GM12878 (cell line): ENCODE results near the gene GRK5. TPM values are rescaled to one million over a fixed set of nuclear protein-coding genes. Genes with fewer than 3 reads are reported as not detected.

Experiments used
- ATF3 ChIP-seq: IDR thresholded peaks from 2 replicates; pipeline ENCODE4 v1.6.1; 2011; ENCODE audit warnings: low read depth, mild to moderate bottlenecking, low read length, moderate library complexity, borderline replicate concordance; ENCODE audit errors: extremely low read depth
- BCL11A ChIP-seq: IDR thresholded peaks from 2 replicates; pipeline ENCODE4 v1.6.1; 2011; ENCODE audit warnings: low read depth, low read length
- CBFB ChIP-seq: IDR thresholded peaks from 2 replicates; pipeline ENCODE4 v1.6.1; 2016; ENCODE audit warnings: antibody characterized with exemption, low read depth
- CBX5 ChIP-seq: sonication (generic); IDR thresholded peaks from 2 replicates; pipeline ENCODE4 v1.6.1; 2016; ENCODE audit warnings: low read depth, moderate library complexity, mild to moderate bottlenecking, inconsistent platforms
- FOS ChIP-seq: IDR thresholded peaks from 3 replicates; pipeline ENCODE4 v1.6.1; 2011; ENCODE audit warnings: borderline replicate concordance; ENCODE audit not compliant: insufficient read length; ENCODE audit errors: extremely low read depth
- HDAC6 ChIP-seq: fragments of 200-600 bp; sonication (generic); IDR thresholded peaks from one replicate; pipeline ENCODE4 v1.8.0; 2017; ENCODE audit warnings: antibody characterized with exemption; ENCODE audit not compliant: unreplicated experiment
- KAT2A ChIP-seq: conservative IDR thresholded peaks from 2 replicates; pipeline ENCODE4 v1.6.1; 2011; ENCODE audit warnings: low read depth, low read length; ENCODE audit not compliant: control insufficient read depth
- MTA2 ChIP-seq: fragments of 450-650 bp; IDR thresholded peaks from 2 replicates; pipeline ENCODE4 v1.6.1; 2016; ENCODE audit warnings: low read depth, mild to moderate bottlenecking, moderate library complexity
- PBX3 ChIP-seq: IDR thresholded peaks from 2 replicates; pipeline ENCODE4 v1.6.1; 2011; ENCODE audit warnings: mild to moderate bottlenecking, low read depth, low read length, moderate library complexity; ENCODE audit not compliant: insufficient replicate concordance
- RBBP5 ChIP-seq: fragments of 200-600 bp; sonication (generic); conservative IDR thresholded peaks from 2 replicates; pipeline ENCODE4 v1.6.1; 2016
- RCOR1 ChIP-seq: conservative IDR thresholded peaks from 2 replicates; pipeline ENCODE4 v1.6.1; 2012; ENCODE audit warnings: low read depth, low read length, improper control_type of control experiment
- REST ChIP-seq: IDR thresholded peaks from 2 replicates; pipeline ENCODE4 v1.6.1; 2012; ENCODE audit warnings: mild to moderate bottlenecking, low read depth, low read length
- RFX5 ChIP-seq: IDR thresholded peaks from 2 replicates; pipeline ENCODE4 v1.6.1; 2011; ENCODE audit warnings: low read depth, low read length, improper control_type of control experiment
- SMC3 ChIP-seq: IDR thresholded peaks from 2 replicates; pipeline ENCODE4 v1.6.1; 2011; ENCODE audit warnings: low read length, improper control_type of control experiment, borderline replicate concordance
- SUPT20H ChIP-seq: IDR thresholded peaks from 2 replicates; pipeline ENCODE4 v1.6.1; 2011; ENCODE audit warnings: low read depth, mild to moderate bottlenecking, low read length, moderate library complexity, borderline replicate concordance; ENCODE audit not compliant: control insufficient read depth
- TCF7 ChIP-seq: IDR thresholded peaks from 2 replicates; pipeline ENCODE4 v1.6.1; 2014; ENCODE audit warnings: antibody characterized with exemption, borderline replicate concordance
- ZBTB11 ChIP-seq: fragments of 450-650 bp; formaldehyde crosslinking; IDR thresholded peaks from 2 replicates; pipeline ENCODE4 v1.5.0; 2022; ENCODE audit warnings: mild to moderate bottlenecking, missing genetic modification characterization
- ZBTB40 ChIP-seq: fragments of 450-650 bp; IDR thresholded peaks from 2 replicates; pipeline ENCODE4 v1.6.1; 2016; ENCODE audit warnings: mild to moderate bottlenecking, moderate library complexity, borderline replicate concordance
- polyA plus RNA-seq, 11 experiments: library from polyadenylated mRNA; depleted of rRNA in 4 of 11; unstranded in 6 of 11; stranded (reverse) in 5 of 11; fragments of >200 nt; fragmentation: Nextera tagmentation in 4 of 11; fragmentation: Illumina TruSeq in 1 of 11; extraction: Ambion mirVana in 4 of 11; extraction: Trizol in 1 of 11; gene quantifications; 1 replicate in 1 of 11; 2 replicates in 10 of 11; pipeline versions ENCODE4 v1.2.1 to v1.2.3, GENCODE V29; 2011 to 2016; ENCODE audit warnings: inconsistent platforms in 2 of 11, missing spikeins in 2 of 11, low read depth in 1 of 11
- total RNA-seq, 4 experiments: library from RNA; depleted of rRNA in 3 of 4; stranded (reverse); fragments of >200 nt in 3 of 4; fragmentation: Illumina TruSeq in 1 of 4; extraction: Trizol in 1 of 4; gene quantifications; 2 replicates each; pipeline versions ENCODE4 v1.2.1 to v1.2.3, GENCODE V29; 2013 to 2021

GRK5 gene
- total and polyA plus RNA-seq, 10 of the 15 experiments (the other 5 are each of a cell fraction or from before 2014, with no cell fraction given), result 0.11 to 22.1 (median 10.0) TPM

GRCh38 chr10:119496273-119496672, 288.9 kb downstream of the GRK5 start (continued):
- 0 out of 2 replicates have a peak, but pooled peaks have one; percentile 15 for TF ChIP-seq REST
- peak; percentile 69; the same call in 1 of the 2 replicates for TF ChIP-seq CBFB
- no peak for TF ChIP-seq PBX3
- no peak for TF ChIP-seq ATF3
- no peak for TF ChIP-seq ZBTB40
- no peak for TF ChIP-seq HDAC6
- TF ChIP-seq TCF7, result no peak
- no peak for TF ChIP-seq RFX5
- TF ChIP-seq RCOR1, result no peak
- no peak for TF ChIP-seq KAT2A
- TF ChIP-seq CBX5, result no peak
- TF ChIP-seq SUPT20H, result no peak
- no peak for TF ChIP-seq ZBTB11 (CRISPR knock-in tag)
- TF ChIP-seq SMC3, result no peak; the same call in 1 of the 2 replicates
- TF ChIP-seq FOS, result no peak
- TF ChIP-seq BCL11A, result peak; percentile 72; the same call in 1 of the 2 replicates
- no peak for TF ChIP-seq RBBP5
- TF ChIP-seq MTA2, result peak; percentile 61
